ENCODE measurements around the gene PRRX1. TPM values are rescaled to one million over a fixed set of nuclear protein-coding genes. Genes with fewer than 3 reads are reported as not detected.

The PRRX1 gene
- total RNA-seq, 1 experiment from 2014 or later = 1.1 TPM

GRCh38 chr1:170734412-170735175, 70.7 kb downstream of the PRRX1 start:
- Histone ChIP-seq H3K36me3 (no peaks in the 10 kb centered on the region), H3K27ac (no peak overlapping the region), H3K4me3 (no peak overlapping the region), H3K27me3 (no peaks in the 10 kb centered on the region), H3K9me3 (replicated peaks) (no peaks in the 10 kb centered on the region), H3K4me1 (peaks cover 20% of the 10 kb centered on the region)
- DNase-seq = peak; percentile 7 to 48

DNA sequence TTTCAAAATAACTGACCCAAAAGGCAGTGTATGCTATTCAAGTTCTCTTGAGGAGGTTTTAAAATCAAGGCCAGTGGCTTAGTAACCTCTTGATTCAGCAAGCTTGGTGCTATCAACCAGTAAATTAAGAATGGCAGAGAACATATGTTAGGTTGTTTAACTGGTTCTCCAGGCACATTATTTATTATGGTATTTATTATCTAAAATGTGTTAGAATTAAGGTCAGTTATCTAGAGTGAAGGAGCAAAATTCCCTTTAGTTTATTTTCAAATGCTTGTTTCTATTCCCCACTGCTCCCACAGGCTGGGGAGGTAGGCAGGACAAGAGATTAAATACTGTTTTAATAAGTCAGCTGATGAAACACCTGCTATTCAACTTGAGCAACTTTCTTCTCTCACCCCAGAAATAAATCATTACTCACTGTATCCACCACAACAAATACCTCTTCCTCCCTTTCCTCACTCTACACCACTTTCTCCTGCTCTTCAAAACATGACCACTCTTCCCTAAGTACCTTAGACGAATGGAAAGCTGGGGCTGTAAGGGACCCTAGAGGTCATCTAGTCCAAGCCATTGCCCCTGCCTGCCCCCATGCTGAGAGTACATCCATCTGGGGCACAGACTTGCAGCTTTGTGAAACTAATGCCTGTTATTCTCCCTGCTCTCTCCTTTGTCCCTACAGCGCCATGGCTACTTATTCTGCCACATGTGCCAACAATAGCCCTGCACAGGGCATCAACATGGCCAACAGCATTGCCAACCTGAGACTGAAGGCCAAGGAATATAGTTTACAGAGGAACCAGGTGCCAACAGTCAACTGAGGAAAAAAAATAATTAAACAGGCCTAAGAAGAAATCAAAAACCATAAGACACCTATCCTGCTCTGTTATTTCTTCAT, 71.7 kb downstream of the PRRX1 start:
- Histone ChIP-seq H3K27ac (no peak overlapping the region), H3K27me3 (no peaks in the 10 kb centered on the region), H3K9me3 (replicated peaks) (no peaks in the 10 kb centered on the region), H3K4me3 (no peak overlapping the region), H3K4me1 (peaks cover 20% of the 10 kb centered on the region), H3K36me3 (no peaks in the 10 kb centered on the region)
- DNase-seq = no peak

DNA sequence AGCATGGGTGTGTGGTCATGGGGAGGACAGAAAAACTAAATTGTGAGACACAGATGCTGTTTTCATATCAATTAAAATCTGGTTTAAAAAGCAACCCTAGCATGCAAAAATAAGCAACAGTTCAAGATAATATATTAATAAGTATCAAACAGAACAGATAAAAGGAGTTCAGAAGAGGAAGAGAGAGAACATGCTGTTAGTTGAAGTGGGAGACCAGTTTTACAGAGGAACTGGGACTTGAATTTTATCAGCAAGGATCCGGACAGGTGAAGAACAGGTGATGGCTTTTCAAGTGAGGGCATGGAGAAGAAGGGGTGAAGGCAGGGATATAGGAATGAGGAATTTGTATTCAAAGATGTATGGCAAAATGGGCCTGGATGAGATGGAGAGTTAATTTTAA, 75.9 kb downstream of the PRRX1 start:
- H3K4me1 ChIP-seq = peaks cover 6% of the 10 kb centered on the region
- H3K27me3 ChIP-seq = no peaks in the 10 kb centered on the region
- no peaks in the 10 kb centered on the region for H3K9me3 ChIP-seq (replicated peaks)
- H3K36me3 ChIP-seq = no peaks in the 10 kb centered on the region
- H3K27ac ChIP-seq = no peak overlapping the region
- H3K4me3 ChIP-seq = no peak overlapping the region
- no peak for DNase-seq

GRCh38 chr1:170741678-170742077, 77.7 kb downstream of the PRRX1 start:
- no peaks in the 10 kb centered on the region for H3K27me3 ChIP-seq
- H3K9me3 ChIP-seq (replicated peaks) = no peaks in the 10 kb centered on the region
- no peak overlapping the region for H3K27ac ChIP-seq
- H3K36me3 ChIP-seq = no peaks in the 10 kb centered on the region
- no peak overlapping the region for H3K4me3 ChIP-seq
- DNase-seq = no peak
- H3K4me1 ChIP-seq = no peaks in the 10 kb centered on the region

- no peak overlapping the region for H3K27ac ChIP-seq
- DNase-seq = no peak
Measured at GRCh38 chr1:170742600-170742999, 78.7 kb downstream of the PRRX1 start.

GRCh38 chr1:170743083-170743482, 79.2 kb downstream of the PRRX1 start:
- Histone ChIP-seq H3K4me3 (no peak overlapping the region), H3K4me1 (no peaks in the 10 kb centered on the region), H3K27me3 (no peaks in the 10 kb centered on the region), H3K36me3 (no peaks in the 10 kb centered on the region), H3K27ac (no peak overlapping the region), H3K9me3 (replicated peaks) (no peaks in the 10 kb centered on the region)
- no peak for DNase-seq

More at GRCh38 chr1:170742600-170742999, 78.7 kb downstream of the PRRX1 start:
- no peaks in the 10 kb centered on the region for H3K27me3 ChIP-seq
- H3K9me3 ChIP-seq (replicated peaks) = no peaks in the 10 kb centered on the region
- H3K4me3 ChIP-seq = no peak overlapping the region
- H3K36me3 ChIP-seq = no peaks in the 10 kb centered on the region
- no peaks in the 10 kb centered on the region for H3K4me1 ChIP-seq

- Histone ChIP-seq H3K9me3 (replicated peaks) (no peaks in the 10 kb centered on the region), H3K36me3 (no peaks in the 10 kb centered on the region)
Measured at GRCh38 chr1:170749549-170749948, 85.6 kb downstream of the PRRX1 start.

GRCh38 chr1:170749959-170750358, 86.0 kb downstream of the PRRX1 start:
- Histone ChIP-seq H3K27me3 (no peaks in the 10 kb centered on the region), H3K4me1 (no peaks in the 10 kb centered on the region), H3K4me3 (no peak overlapping the region), H3K9me3 (replicated peaks) (no peaks in the 10 kb centered on the region), H3K27ac (no peak overlapping the region), H3K36me3 (no peaks in the 10 kb centered on the region)
- DNase-seq = no peak

More at GRCh38 chr1:170749549-170749948, 85.6 kb downstream of the PRRX1 start:
- H3K27ac ChIP-seq = no peak overlapping the region
- no peaks in the 10 kb centered on the region for H3K27me3 ChIP-seq
- no peaks in the 10 kb centered on the region for H3K4me1 ChIP-seq
- no peak overlapping the region for H3K4me3 ChIP-seq
- no peak for DNase-seq

DNA sequence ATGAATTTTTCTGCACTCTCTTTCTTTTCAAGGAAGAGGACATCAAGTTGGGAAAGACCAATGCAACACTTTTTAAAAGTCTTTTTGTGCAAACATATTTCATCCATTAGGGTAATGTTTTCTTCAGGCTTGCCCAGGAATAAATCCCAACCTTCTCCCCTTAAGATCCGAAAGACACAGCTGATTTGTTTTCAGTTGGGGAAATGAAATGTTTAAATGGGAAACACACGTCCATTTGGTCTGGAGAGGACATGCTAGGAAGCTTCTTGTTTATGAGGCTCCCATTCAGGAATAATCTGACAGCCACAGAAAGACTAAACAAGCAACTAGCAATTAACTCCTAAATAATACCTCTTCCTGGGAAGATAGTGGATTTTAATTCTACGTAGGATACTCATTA, 91.9 kb downstream of the PRRX1 start:
- H3K36me3 ChIP-seq = no peaks in the 10 kb centered on the region

DNA sequence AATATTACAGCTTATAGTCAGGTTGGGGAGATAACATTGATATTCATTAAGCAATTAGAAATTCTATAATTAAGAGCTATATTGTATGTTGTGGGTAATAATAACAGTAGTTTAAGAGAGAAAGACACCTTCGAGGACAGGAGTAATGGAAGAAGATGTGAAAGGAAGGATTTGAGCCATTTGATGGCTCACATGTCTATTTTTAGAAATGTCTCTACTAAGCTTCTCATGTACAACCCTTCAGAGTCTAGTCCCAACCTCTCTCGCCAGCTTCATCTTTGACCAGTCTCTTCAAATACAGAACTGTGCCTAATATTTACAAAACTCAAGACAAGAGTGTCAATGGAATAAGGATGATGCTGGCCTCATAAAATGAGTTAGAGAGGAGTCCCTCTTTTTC, 95.1 kb downstream of the PRRX1 start:
- Histone ChIP-seq H3K4me3 (no peak overlapping the region), H3K4me1 (no peaks in the 10 kb centered on the region), H3K9me3 (replicated peaks) (no peaks in the 10 kb centered on the region), H3K36me3 (no peaks in the 10 kb centered on the region), H3K27me3 (no peaks in the 10 kb centered on the region), H3K27ac (no peak overlapping the region)
- no peak for DNase-seq

More for the DNA sequence above, 91.9 kb downstream of the PRRX1 start:
- H3K27me3 ChIP-seq = no peaks in the 10 kb centered on the region
- no peaks in the 10 kb centered on the region for H3K4me1 ChIP-seq
- H3K4me3 ChIP-seq = no peak overlapping the region
- H3K27ac ChIP-seq = no peak overlapping the region
- DNase-seq = no peak
- H3K9me3 ChIP-seq (replicated peaks) = no peaks in the 10 kb centered on the region

DNA sequence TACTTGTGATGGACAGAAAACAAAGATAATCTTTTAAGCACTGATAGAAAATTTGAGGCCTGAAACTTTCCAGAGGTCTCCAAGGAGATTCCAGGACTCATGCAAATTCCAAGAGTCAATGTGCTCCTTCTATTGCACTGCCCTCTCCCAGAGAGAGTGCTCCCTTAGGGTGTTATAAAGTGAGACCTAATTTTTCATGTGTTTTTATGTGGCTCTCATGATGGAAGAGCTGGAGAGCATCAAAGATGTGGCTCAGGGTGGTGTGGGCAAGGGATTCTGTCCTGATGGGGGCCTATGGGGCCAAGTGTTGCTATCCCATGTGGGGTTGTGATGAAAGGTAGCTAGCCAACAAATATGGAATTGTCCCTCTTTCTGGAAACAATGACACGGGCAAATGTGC, 101.3 kb downstream of the PRRX1 start:
- DNase-seq = no peak
- no peak overlapping the region for H3K4me3 ChIP-seq
- no peaks in the 10 kb centered on the region for H3K36me3 ChIP-seq
- H3K4me1 ChIP-seq = no peaks in the 10 kb centered on the region
- H3K27ac ChIP-seq = no peak overlapping the region
- no peaks in the 10 kb centered on the region for H3K27me3 ChIP-seq
- H3K9me3 ChIP-seq (replicated peaks) = no peaks in the 10 kb centered on the region

- DNase-seq = peak in 1 of 2 experiments; percentile 19
- no peaks in the 10 kb centered on the region for H3K9me3 ChIP-seq (replicated peaks)
- H3K27me3 ChIP-seq = no peaks in the 10 kb centered on the region
- no peak overlapping the region for H3K4me3 ChIP-seq
- no peaks in the 10 kb centered on the region for H3K36me3 ChIP-seq
- H3K27ac ChIP-seq = no peak overlapping the region
- no peaks in the 10 kb centered on the region for H3K4me1 ChIP-seq
Measured at GRCh38 chr1:170765712-170766330, 101.9 kb downstream of the PRRX1 start.

- peak; percentile 2 for DNase-seq
- H3K27me3 ChIP-seq = no peaks in the 10 kb centered on the region
- no peaks in the 10 kb centered on the region for H3K9me3 ChIP-seq (replicated peaks)
Measured at GRCh38 chr1:170768929-170769328, 105.0 kb downstream of the PRRX1 start.

GRCh38 chr1:170769691-170770090, 105.8 kb downstream of the PRRX1 start:
- Histone ChIP-seq H3K4me3 (no peak overlapping the region), H3K9me3 (replicated peaks) (no peaks in the 10 kb centered on the region), H3K36me3 (no peaks in the 10 kb centered on the region), H3K27me3 (no peaks in the 10 kb centered on the region), H3K4me1 (no peaks in the 10 kb centered on the region), H3K27ac (no peak overlapping the region)
- no peak for DNase-seq

More at GRCh38 chr1:170768929-170769328, 105.0 kb downstream of the PRRX1 start:
- no peak overlapping the region for H3K27ac ChIP-seq
- no peaks in the 10 kb centered on the region for H3K4me1 ChIP-seq
- H3K4me3 ChIP-seq = no peak overlapping the region
- no peaks in the 10 kb centered on the region for H3K36me3 ChIP-seq

GRCh38 chr1:170770254-170770653, 106.3 kb downstream of the PRRX1 start:
- Histone ChIP-seq H3K9me3 (replicated peaks) (no peaks in the 10 kb centered on the region), H3K4me1 (no peaks in the 10 kb centered on the region), H3K4me3 (no peak overlapping the region), H3K36me3 (no peaks in the 10 kb centered on the region), H3K27me3 (no peaks in the 10 kb centered on the region), H3K27ac (no peak overlapping the region)
- DNase-seq = no peak
